Testis (tissue), 3 donors: ENCODE results near the gene IKZF3. TPM values are rescaled to one million over a fixed set of nuclear protein-coding genes. Genes with fewer than 3 reads are reported as not detected.

Source experiments
- DNase-seq: peaks from one replicate; pipeline ENCODE4 v3.0.0-alpha.2; 2019
- H3K27ac ChIP-seq, 2 donors: fragments of 200-600 bp; sonication (generic); one replicate each; pipeline ENCODE4 v1.5.1; 2019
- H3K27me3 ChIP-seq: fragments of 200-600 bp; sonication (generic); one replicate; pipeline ENCODE4 v1.5.1; 2019
- H3K36me3 ChIP-seq: fragments of 200-600 bp; sonication (generic); one replicate; pipeline ENCODE4 v1.5.1; 2017; ENCODE audit warnings: low read depth; ENCODE audit errors: missing control alignments
- H3K4me1 ChIP-seq: fragments of 200-600 bp; sonication (generic); one replicate; pipeline ENCODE4 v1.5.1; 2019
- H3K4me3 ChIP-seq, 2 donors: fragments of 200-600 bp; sonication (generic); one replicate each; pipeline ENCODE4 v1.5.1; 2017 to 2019
- H3K9me3 ChIP-seq: fragments of 200-600 bp; sonication (generic); one replicate; pipeline ENCODE4 v1.5.1; 2017
- CTCF ChIP-seq, 3 experiments: fragments of 450-650 bp in 2 of 3; fragments of 200-600 bp in 1 of 3; sonication (generic) in 1 of 3; IDR thresholded peaks; one replicate each; pipeline ENCODE4 v1.5.1; 2016 to 2019; ENCODE audit warnings: antibody characterized with exemption in 3 of 3, mild to moderate bottlenecking in 2 of 3, moderate library complexity in 1 of 3
- POLR2A ChIP-seq: fragments of 450-650 bp; IDR thresholded peaks from one replicate; pipeline ENCODE4 v1.6.1; 2017; ENCODE audit warnings: antibody characterized with exemption, mild to moderate bottlenecking, moderate library complexity
- WGBS, 2 donors: methylation state at CpG; one replicate each; pipeline ENCODE4 v1.1.5; 2018; 5-methylcytosine and 5-hydroxymethylcytosine counted together
- intact Hi-C: fragments of 100-400 bp; cut with DNase I; formaldehyde crosslinking; loops from one replicate; pipeline ENCODE4 v1.15.1; 2023; ENCODE audit warnings: low total_unique reads
- polyA plus RNA-seq: library from polyadenylated mRNA; stranded (reverse); fragments of 350-450 nt; fragmentation: Illumina TruSeq; extraction: RNeasy Lipid Tissue Mini Kit (QIAGEN cat#74804); gene quantifications from one replicate; pipeline ENCODE4 v1.2.3, GENCODE V29; 2014; ENCODE audit warnings: low read depth, low replicate concordance; ENCODE audit not compliant: insufficient read depth
- total RNA-seq, 2 donors: library from RNA; depleted of rRNA; stranded (reverse); fragments of >200 nt; gene quantifications; one replicate each; pipeline ENCODE4 v1.2.3, GENCODE V29; 2016

Gene IKZF3
- total and polyA plus RNA-seq, 3 donors from 2014 or later: 1.9 to 3.8 (median 3.4) TPM

DNA sequence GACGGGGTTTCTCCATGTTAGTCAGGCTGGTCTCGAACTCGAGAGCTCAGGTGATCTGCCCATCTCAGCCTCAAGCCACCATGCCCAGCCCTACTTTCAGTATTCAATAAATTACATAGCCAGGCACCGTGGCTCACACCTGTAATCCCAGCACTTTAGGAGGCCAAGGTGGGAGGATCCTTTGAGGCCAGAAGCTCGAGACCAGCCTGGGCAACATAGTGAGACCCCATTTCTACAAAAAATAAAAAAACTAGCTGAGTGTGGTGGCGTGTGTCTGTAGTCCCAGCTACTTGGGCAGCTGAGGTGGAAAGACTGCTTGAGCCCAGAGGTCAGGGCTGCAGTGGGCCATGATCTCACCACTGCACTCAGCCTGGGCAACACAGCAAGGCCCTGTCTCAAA, 142.0 kb downstream of the IKZF3 start:
- Histone ChIP-seq H3K27ac (no peak overlapping the region), H3K4me1 (no peaks in the 10 kb centered on the region), H3K27me3 (no peaks in the 10 kb centered on the region), H3K4me3 (no peak overlapping the region), H3K36me3 (no peaks in the 10 kb centered on the region), H3K9me3 (no peaks in the 10 kb centered on the region)
- DNase-seq: no peak
- intact Hi-C loops: no loop called here
- no peak for TF ChIP-seq CTCF (IDR thresholded peaks at IDR 0.05)
- no peak for TF ChIP-seq POLR2A
- 93 to 95% methylated on average over 6 of the region's 6 CpGs for WGBS, 2 donors

GRCh38 chr17:39719563-39720355, 144.4 kb downstream of the IKZF3 start:
- Histone ChIP-seq H3K4me1 (no peaks in the 10 kb centered on the region), H3K9me3 (no peaks in the 10 kb centered on the region), H3K36me3 (no peaks in the 10 kb centered on the region), H3K4me3 (no peak overlapping the region), H3K27ac (no peak overlapping the region), H3K27me3 (no peaks in the 10 kb centered on the region)
- WGBS, 2 donors: 89 to 93% methylated on average over 4 to 7 of the region's 7 CpGs
- no peak for TF ChIP-seq POLR2A
- TF ChIP-seq CTCF (IDR thresholded peaks at IDR 0.05): no peak
- intact Hi-C loops: no loop called here
- DNase-seq: no peak

DNA sequence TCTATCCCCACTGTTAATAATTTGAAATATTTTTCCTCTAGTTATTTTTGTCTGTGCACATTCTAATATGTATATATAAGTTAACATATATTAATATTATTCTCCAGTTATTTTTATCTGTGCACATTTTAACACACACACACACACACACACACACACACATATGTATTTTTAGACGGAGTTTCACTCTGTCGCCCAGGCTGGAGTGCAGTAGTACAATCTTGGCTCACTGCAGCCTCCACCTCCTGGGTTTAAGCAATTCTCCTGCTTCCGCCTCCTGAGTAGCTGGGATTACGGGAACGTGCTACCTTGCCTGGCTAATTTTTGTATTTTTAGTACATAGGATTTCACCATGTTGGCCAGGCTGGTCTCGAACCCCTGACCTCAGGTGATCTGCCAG, 146.5 kb downstream of the IKZF3 start:
- TF ChIP-seq POLR2A (no peak), CTCF (IDR thresholded peaks at IDR 0.05) (no peak)
- no peak overlapping the region for H3K4me3 ChIP-seq
- intact Hi-C loops: no loop called here
- no peaks in the 10 kb centered on the region for H3K36me3 ChIP-seq
- no peaks in the 10 kb centered on the region for H3K27me3 ChIP-seq
- DNase-seq: no peak
- H3K4me1 ChIP-seq: no peaks in the 10 kb centered on the region
- WGBS, 2 donors: 86 to 87% methylated on average over 6 of the region's 6 CpGs
- H3K9me3 ChIP-seq: no peaks in the 10 kb centered on the region
- no peak overlapping the region for H3K27ac ChIP-seq

- no peak for TF ChIP-seq CTCF (IDR thresholded peaks at IDR 0.05)
- TF ChIP-seq POLR2A: no peak
- no peak for DNase-seq
- WGBS, 2 donors: 82 to 88% methylated on average over 11 of the region's 11 CpGs
- Histone ChIP-seq H3K4me3 (no peak overlapping the region), H3K27ac (no peak overlapping the region), H3K36me3 (no peaks in the 10 kb centered on the region), H3K27me3 (no peaks in the 10 kb centered on the region), H3K9me3 (no peaks in the 10 kb centered on the region), H3K4me1 (no peaks in the 10 kb centered on the region)
- intact Hi-C loops: no loop called here
Observed at GRCh38 chr17:39716879-39717536, 147.1 kb downstream of the IKZF3 start.
